Hindlimb muscle (tissue), 1 donor: Measurements from ENCODE around the gene NPB. TPM values are rescaled to one million over a fixed set of nuclear protein-coding genes. Genes with fewer than 3 reads are reported as not detected.
A peak's percentile ranks its signal among the peaks of the same experiment; 100 is the strongest.

ENCODE experiments used
- DNase-seq: peaks from one replicate; pipeline ENCODE4 v3.0.0-alpha.2; 2013
- polyA plus RNA-seq: library from polyadenylated mRNA; unstranded; fragments of 120-200 nt; gene quantifications from one replicate; pipeline ENCODE4 v1.2.1, GENCODE V29; 2013; ENCODE audit not compliant: insufficient read length

Gene NPB
- polyA plus RNA-seq, 1 donor, result 0.96 TPM

GRCh38 chr17:81926451-81927151, 24.6 kb downstream of the NPB start:
- peak; percentile 73 for DNase-seq

DNA sequence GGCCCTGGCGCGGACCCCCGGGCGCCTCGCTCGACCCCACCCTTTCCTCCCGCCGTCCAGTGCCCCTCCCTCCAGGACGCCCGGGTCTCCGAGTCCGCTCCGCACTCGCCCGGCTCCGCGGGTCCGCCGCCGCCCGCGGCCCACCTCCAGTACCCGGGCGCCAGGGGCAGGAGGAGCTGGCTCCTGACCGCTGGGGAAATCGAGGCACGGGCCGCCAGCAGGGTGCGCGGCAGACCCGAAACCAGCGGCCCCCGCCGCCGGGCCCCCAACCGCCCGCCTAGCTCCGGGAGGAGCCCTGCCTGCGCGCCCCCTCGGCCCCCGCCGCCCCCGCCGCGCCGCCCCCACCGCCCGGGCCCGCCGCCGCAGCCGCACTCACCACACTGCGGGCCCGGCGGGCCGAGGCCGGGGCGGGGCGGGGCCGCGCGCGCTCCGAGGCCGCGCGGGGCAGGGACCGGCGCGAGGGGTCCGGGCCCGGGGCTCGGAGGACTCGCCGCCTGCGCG, 25.2 kb downstream of the NPB start:
- DNase-seq, result no peak

GRCh38 chr17:81927653-81928543, 25.9 kb downstream of the NPB start, which contains the start of gene MAFG:
MAFG (minus strand) TSS chr17:81927735; CDS start chr17:81923185, 4,550 bp downstream.
- peak; percentile 97 for DNase-seq

- no peak for DNase-seq
These were observed 26.7 kb downstream of the NPB start for GRCh38 chr17:81928544-81929252.

- DNase-seq, result no peak
These were observed 27.5 kb downstream of the NPB start for GRCh38 chr17:81929253-81930141.

GRCh38 chr17:81930142-81931125, 28.4 kb downstream of the NPB start:
- DNase-seq, result no peak

GRCh38 chr17:81931189-81931556, 29.1 kb downstream of the NPB start:
- no peak for DNase-seq

- no peak for DNase-seq
These were observed 29.7 kb downstream of the NPB start for GRCh38 chr17:81931557-81932332.

GRCh38 chr17:81932333-81932983, 30.4 kb downstream of the NPB start:
- no peak for DNase-seq

DNA sequence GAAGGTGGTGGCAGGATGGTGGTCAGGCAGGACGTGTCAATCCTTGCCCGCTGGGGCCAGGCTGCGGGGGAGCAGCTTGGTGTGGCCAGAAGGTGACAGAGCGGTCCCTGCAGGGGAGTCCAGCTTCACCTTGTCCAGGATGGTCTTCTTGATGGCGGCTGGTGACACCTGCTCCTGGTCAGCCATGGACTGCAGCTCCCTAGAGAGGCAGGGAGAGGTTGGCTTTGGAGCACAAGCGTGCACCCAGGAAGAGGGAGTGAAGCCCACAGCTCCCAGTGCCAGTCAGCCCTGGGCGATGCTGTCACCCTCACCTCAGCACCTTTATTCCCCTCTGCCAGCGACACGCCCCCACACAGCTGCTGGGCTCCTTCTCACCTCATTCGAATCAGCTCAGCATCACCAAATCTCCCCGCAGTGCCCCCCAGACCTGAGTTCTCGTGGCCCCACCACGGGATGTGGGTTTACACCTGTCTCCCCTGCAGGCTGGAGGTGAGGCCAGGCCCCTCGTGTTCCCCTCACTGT, 31.2 kb downstream of the NPB start:
- no peak for DNase-seq

DNA sequence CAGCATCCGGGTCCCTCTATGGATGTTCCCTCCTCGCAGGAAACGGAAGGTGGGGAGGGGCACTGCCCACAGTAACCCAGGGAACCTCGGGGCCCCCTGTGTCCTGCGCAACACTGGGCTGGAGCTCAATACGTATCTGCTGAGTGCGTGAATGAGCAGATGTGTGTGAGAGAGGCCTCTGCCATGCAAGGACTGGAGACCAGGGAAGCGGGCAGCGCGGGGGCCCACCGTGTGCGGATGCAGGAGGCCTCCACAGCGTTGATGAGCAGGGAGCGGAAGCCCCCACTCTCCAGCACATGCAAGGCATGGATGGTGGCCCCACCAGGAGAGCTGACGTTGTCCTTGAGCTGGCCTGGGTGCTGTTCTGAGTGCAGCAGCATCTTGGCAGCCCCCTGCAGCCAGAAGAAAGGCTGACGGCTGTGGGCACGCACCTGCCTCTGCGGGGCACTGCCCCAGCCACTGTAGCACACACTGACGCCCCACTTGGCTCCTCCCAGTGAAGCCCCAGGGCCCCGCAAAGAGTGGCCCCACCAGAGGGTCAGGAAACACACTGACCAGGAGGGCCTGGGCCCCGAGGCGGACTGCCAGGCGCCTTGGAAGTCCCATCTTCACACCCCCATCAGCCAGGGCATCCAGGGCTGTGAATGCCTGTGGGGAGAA, 32.2 kb downstream of the NPB start:
- no peak for DNase-seq

GRCh38 chr17:81934850-81935708, 33.0 kb downstream of the NPB start:
- DNase-seq, result no peak

DNA sequence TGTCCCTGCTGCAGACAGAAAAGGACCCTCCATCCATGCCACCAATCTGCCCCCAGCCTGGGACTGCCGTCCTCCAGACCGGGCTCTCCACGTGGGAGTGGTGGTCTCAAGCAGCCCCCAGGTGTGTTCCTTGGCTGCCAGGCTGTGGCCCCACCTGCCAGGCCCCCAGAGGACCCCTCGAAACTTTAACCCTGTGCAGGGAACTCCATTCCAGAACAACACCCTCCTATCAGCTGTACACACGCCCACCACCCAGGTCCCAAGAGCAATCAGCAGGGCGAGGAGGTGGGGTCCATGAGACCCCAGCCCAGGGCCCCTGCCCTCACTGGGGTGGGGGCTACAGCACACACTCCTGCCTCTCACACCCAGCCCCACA, 33.7 kb downstream of the NPB start:
- no peak for DNase-seq

DNA sequence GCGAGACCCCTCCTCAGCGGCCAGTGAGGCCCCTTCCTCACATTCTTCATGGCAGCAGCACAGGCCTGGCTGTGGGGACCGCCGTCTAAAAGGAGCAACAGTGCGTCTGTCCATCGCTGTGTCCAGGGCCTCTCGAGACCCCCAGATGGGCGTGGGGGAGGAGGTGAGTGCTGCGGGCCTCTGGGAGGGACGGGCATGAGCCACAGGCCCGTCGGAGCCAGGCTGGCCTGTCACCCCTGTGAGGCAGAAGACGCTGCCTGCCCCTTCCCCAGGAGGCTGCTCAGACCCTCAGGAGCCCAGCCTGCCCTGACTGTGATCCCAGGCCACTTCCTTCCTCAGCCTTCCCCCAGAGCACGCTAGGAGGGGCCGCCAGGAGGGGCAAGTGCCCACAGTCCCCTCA, 37.2 kb downstream of the NPB start:
- DNase-seq, result no peak

DNA sequence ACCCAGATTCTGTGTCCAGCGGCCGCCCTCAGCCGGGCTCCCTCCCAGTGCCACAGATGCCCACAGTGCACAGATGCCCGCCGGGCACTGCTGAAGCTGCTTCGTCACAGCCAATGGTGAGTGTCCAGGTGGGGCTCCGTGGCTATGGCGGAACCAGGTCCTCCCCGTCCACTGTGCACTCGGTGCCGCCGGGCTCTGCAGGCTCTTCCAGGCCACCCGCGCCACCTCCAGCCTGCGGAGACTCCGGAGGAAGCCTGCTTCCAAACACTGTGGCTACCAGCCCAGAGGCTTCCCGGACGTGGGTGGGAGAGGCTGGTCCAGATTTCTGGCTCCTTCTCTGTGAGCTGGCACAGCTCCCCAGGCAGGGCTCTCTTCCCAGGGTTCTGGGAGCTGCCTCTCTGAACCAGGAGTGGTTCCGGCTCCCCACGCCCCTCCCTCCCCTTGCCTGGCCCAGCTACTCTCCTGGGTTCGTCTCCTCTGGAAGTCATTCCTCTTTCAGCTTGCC, 37.9 kb downstream of the NPB start:
- no peak for DNase-seq

GRCh38 chr17:81940538-81941483, 38.8 kb downstream of the NPB start:
- DNase-seq, result no peak
